Amniotic epithelial cell (primary cell): ENCODE results near the gene MED27.
A peak's percentile ranks its signal among the peaks of the same experiment; 100 is the strongest.

ENCODE experiments used
- DNase-seq: peaks from one replicate; pipeline ENCODE4 v3.0.0-alpha.2; 2010; ENCODE audit warnings: low read depth

Gene MED27

GRCh38 chr9:132079391-132080091 lies at the start of gene MED27:
MED27 (minus strand) TSS chr9:132079867; CDS start chr9:132079844, 23 bp downstream.
- peak; percentile 87 for DNase-seq

GRCh38 chr9:132127888-132128534 lies 48.3 kb upstream of the MED27 start:
- no peak for DNase-seq

GRCh38 chr9:132126680-132127236 lies 47.1 kb upstream of the MED27 start:
- DNase-seq, result no peak

- DNase-seq, result no peak
Observed at GRCh38 chr9:132125944-132126679, 46.4 kb upstream of the MED27 start.

- no peak for DNase-seq
Observed at GRCh38 chr9:132125361-132125760, 45.7 kb upstream of the MED27 start.

- DNase-seq, result no peak
Observed at GRCh38 chr9:132124800-132125199, 45.1 kb upstream of the MED27 start.

- no peak for DNase-seq
Observed at GRCh38 chr9:132121021-132121420, 41.4 kb upstream of the MED27 start.

- DNase-seq, result no peak
Observed at GRCh38 chr9:132117694-132118093, 38.0 kb upstream of the MED27 start.

GRCh38 chr9:132116583-132116982 lies 36.9 kb upstream of the MED27 start:
- DNase-seq, result no peak

- peak; percentile 64 for DNase-seq
Observed at GRCh38 chr9:132114102-132114707, 34.5 kb upstream of the MED27 start.

GRCh38 chr9:132109291-132109690 lies 29.6 kb upstream of the MED27 start:
- DNase-seq, result no peak

GRCh38 chr9:132108728-132109127 lies 29.1 kb upstream of the MED27 start:
- no peak for DNase-seq

GRCh38 chr9:132099741-132100407 lies 20.2 kb upstream of the MED27 start:
- peak; percentile 29 for DNase-seq

GRCh38 chr9:132099167-132099566 lies 19.5 kb upstream of the MED27 start:
- no peak for DNase-seq

- DNase-seq, result peak; percentile 70
Observed at GRCh38 chr9:132094314-132094791, 14.7 kb upstream of the MED27 start.

GRCh38 chr9:132090771-132091170 lies 11.1 kb upstream of the MED27 start:
- peak; percentile 58 for DNase-seq

- no peak for DNase-seq
Observed at GRCh38 chr9:132087438-132088030, 7.9 kb upstream of the MED27 start.

- DNase-seq, result no peak
Observed at GRCh38 chr9:132082188-132082587, 2.5 kb upstream of the MED27 start.

- DNase-seq, result peak; percentile 34
Observed at GRCh38 chr9:132078699-132079356, 839 bp downstream of the MED27 start.

GRCh38 chr9:132077881-132078698 lies 1.6 kb downstream of the MED27 start:
- DNase-seq, result peak; percentile 49
